ENCODE measurements around the gene CDK5RAP2. TPM values are rescaled to one million over a fixed set of nuclear protein-coding genes. Genes with fewer than 3 reads are reported as not detected.

The CDK5RAP2 gene
- total RNA-seq, 1 experiment from 2014 or later: 56.4 TPM

GRCh38 chr9:120486347-120486746 lies 93.6 kb downstream of the CDK5RAP2 start:
- Mint-ChIP-seq H3K9me3 (no peaks in the 10 kb centered on the region), H3K36me3 (ENCODE audit: insufficient read depth in 1 of 3, low read depth in 3 of 3) (peaks cover 25 to 71% (median 60%) of the 10 kb centered on the region in 3 experiments; a peak in 6 of 7 replicates), H3K27me3 (ENCODE audit: low read depth) (no peaks in the 10 kb centered on the region), H3K4me1 (peaks cover 33 to 49% of the 10 kb centered on the region in 2 experiments), H3K4me3 (no peak overlapping the region), H3K27ac (peak overlapping the region in 1 of 3 experiments; percentile 6; a peak in 2 of 7 replicates)
- Histone ChIP-seq H2BK120ac (ENCODE audit: low read depth, low read length, poor library complexity, severe bottlenecking) (no peak overlapping the region), H3K79me2 (ENCODE audit: insufficient read depth, low read length) (no peaks in the 10 kb centered on the region), H4K8ac (replicated peaks; ENCODE audit: insufficient read length, low read depth, low read length) (no peak overlapping the region), H3K27ac (ENCODE audit: insufficient read length, low read depth, low read length) (no peak overlapping the region), H3K9ac (ENCODE audit: extremely low read depth, insufficient read length, low read length) (no peak overlapping the region), H2BK5ac (ENCODE audit: insufficient read length, low read length) (no peak overlapping the region), H3K79me1 (ENCODE audit: insufficient read depth, low read depth, low read length, poor library complexity, severe bottlenecking) (no peaks in the 10 kb centered on the region), H3K4me1 (ENCODE audit: insufficient read depth, low read length) (peaks cover 7% of the 10 kb centered on the region; the same call in 1 of the 2 replicates), H3K14ac (ENCODE audit: insufficient read depth, low read length) (no peak overlapping the region), H3K4me2 (ENCODE audit: insufficient read depth, insufficient read length, low read length) (no peak overlapping the region), H2BK12ac (ENCODE audit: insufficient read length, low read depth, low read length) (no peak overlapping the region), H3K4ac (ENCODE audit: low read depth, low read length) (no peak overlapping the region), H3K27me3 (ENCODE audit: insufficient read depth, low read length) (no peaks in the 10 kb centered on the region), H3T11ph (ENCODE audit: low read length) (no peak overlapping the region), H4K5ac (ENCODE audit: insufficient read length, low read depth, low read length) (no peak overlapping the region), H3K23ac (ENCODE audit: insufficient read length, low read depth, low read length) (no peak overlapping the region), H2AFZ (ENCODE audit: low read length) (no peak overlapping the region), H2BK20ac (ENCODE audit: low read depth, low read length, poor library complexity, severe bottlenecking) (no peak overlapping the region), H3K23me2 (ENCODE audit: insufficient read length, low read depth, low read length, poor library complexity, severe bottlenecking) (no peaks in the 10 kb centered on the region), H3K9me3 (ENCODE audit: control insufficient read depth, low read depth, low read length) (no peaks in the 10 kb centered on the region), H4K20me1 (ENCODE audit: control insufficient read depth, insufficient read depth, insufficient read length) (no peaks in the 10 kb centered on the region), H3K18ac (ENCODE audit: insufficient read length, low read depth, low read length) (no peak overlapping the region), H3K56ac (ENCODE audit: insufficient read length, low read depth, low read length) (no peak overlapping the region), H4K91ac (ENCODE audit: insufficient read length, low read depth, low read length) (no peak overlapping the region), H2AK5ac (ENCODE audit: insufficient read length, low read length) (no peak overlapping the region), H2BK15ac (ENCODE audit: low read depth, low read length) (no peak overlapping the region)
- no peak for DNase-seq
- WGBS (ENCODE audit: extremely low coverage, insufficient read length, low lambda C conversion rate): no CpG with 5 or more reads among the region's 4 CpGs
- no peak for TF ChIP-seq CTCF (conservative IDR thresholded peaks at IDR 0.05)

Measured in H9 (cell line).